Stimulated activated CD4-positive, alpha-beta T cell treated with anti-CD3 and anti-CD28 coated beads, TNF-alpha, amount 100 ng/mL, for 24 hours (primary cell): ENCODE results near the gene TIMM10.

Experiments used
- DNase-seq, 3 experiments: peaks; one replicate each; pipeline ENCODE4 v3.0.0-alpha.2; 2020; ENCODE audit warnings: low read depth in 3 of 3

TIMM10 gene

GRCh38 chr11:57504511-57504910, 26.0 kb downstream of the TIMM10 start:
- DNase-seq = no peak

- DNase-seq = no peak
Observed at GRCh38 chr11:57502870-57503269, 27.7 kb downstream of the TIMM10 start.

- DNase-seq = no peak
Observed at GRCh38 chr11:57502376-57502775, 28.2 kb downstream of the TIMM10 start.

DNA sequence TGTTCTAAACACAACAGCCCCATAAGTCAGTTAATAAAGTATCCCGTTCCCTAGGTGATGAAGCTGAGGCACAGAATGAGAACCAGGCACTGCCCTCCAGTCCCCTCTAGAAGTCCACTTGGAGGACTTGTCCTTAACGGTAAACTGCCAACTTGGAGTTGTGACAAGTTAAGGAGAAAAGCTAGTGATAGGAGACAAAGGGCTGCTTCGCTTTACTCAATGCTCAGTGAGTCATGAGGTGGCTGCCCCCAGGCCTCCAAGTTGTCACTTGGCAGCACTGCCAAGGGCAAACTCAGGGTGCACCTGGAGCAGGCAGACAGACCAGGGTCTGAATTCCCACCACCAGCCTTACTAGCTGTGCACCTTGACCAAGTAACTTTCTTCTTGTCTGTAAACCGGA, 28.6 kb downstream of the TIMM10 start:
- DNase-seq = no peak

GRCh38 chr11:57500926-57501325, 29.6 kb downstream of the TIMM10 start:
- DNase-seq = no peak

- DNase-seq = no peak
Observed at GRCh38 chr11:57500515-57500914, 30.0 kb downstream of the TIMM10 start.

DNA sequence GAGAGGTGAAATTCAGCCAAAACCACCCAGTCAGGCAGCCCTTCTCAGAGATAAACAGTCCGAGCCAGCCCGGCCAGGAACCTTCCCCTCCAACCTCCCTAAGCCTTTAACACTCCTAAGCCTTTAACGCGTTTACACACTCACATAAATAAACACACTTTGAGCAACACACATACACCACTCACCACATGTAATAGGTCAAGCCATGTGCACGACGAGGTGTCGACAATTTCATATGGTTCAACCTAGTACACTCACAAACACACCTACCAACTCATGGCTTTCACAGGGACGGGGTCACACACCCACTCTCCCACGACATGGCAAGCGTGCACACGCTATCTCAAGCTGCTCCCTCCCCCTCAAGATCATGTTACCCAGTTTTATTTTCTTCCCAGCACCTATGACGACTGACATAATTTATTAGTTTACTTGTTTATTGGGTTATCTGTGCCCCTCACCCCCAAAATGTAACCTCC, 30.5 kb downstream of the TIMM10 start:
- DNase-seq = no peak

GRCh38 chr11:57499413-57499982, 31.1 kb downstream of the TIMM10 start:
- DNase-seq = peak in 1 of 3 experiments; percentile 53

GRCh38 chr11:57498540-57498939, 32.0 kb downstream of the TIMM10 start:
- no peak for DNase-seq

- DNase-seq = no peak
Observed at GRCh38 chr11:57497303-57498247, 33.0 kb downstream of the TIMM10 start.

DNA sequence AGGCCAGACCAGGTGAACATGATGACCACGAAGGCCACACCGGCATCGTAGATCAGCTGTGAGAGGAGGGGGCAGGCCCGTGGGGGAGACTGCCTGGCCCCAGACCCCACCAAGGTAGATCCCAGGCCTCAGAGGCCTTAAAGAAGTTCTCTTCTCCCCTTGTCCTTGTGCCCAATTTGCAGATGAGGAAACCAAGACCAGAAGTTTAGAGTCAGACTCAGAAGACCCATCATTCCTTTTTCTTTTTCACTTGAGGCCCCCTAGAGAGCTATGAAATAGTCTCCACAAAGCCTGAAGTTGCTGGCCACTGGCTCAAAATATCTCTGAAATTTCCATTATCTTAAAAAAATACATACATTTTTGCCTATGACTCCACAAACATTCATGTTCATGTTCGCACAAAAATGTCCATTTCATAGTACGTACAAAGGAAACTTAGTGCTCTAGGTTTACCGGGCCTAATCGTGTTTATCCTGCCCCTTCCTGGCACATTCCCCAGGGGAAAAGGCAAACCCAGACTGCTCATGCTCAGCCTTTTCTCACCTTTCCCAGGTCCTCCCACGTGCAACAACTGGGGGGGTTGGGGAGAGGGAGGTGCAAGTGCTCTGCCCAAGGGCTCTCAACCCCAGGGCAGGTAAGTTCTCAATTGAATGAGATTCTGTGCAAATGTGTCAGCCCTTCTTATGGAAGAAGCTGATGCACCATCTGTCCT, 34.3 kb downstream of the TIMM10 start:
- no peak for DNase-seq

DNA sequence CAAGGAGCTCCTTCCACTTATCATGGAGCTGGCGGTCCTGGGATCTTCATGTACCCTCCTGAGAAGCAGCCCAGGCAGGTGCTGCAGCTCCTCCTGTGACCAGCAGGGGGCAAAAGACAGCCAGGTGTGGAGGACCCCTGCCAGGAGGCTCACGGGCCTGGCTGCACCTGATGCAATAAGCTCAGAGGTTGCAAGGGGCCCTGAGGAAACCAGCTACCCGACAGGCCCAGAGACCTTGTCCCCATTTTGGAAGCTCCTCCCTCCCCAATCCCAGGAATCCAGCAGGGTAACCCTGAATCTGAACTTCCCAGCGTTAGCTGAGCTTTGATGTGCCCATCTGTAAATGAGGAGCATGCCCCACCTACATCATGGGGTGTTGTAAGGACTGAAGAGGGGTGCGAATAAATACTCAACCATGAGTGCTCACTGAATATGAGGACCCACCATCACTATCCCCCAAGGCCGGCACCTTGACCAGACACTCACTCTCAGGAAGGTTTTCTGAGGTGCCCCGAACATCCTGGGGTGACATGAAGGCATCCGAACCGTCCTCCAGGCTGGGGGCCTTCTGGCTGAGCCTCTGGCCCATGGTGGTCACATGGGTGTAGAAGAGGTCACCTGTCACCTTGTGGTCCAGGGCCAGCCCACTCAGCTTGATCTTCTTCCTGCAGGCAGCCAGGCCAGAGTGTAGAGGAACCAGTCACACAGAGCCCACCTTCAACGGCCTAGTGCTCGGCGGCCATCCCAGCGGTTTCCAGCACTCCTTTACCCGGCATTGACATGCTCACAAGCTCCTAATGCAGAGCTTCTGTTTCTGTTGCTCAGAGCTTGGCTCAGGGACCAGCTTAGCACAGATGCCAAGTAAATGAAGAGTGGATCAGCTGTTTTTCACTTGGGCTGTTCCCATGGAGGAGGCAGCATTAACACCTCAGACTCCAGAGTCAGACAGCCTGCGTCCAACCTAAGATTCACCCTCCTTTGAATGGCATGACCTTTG, 36.7 kb downstream of the TIMM10 start:
- peak in 2 of 3 experiments; percentile 68 to 73 for DNase-seq

DNA sequence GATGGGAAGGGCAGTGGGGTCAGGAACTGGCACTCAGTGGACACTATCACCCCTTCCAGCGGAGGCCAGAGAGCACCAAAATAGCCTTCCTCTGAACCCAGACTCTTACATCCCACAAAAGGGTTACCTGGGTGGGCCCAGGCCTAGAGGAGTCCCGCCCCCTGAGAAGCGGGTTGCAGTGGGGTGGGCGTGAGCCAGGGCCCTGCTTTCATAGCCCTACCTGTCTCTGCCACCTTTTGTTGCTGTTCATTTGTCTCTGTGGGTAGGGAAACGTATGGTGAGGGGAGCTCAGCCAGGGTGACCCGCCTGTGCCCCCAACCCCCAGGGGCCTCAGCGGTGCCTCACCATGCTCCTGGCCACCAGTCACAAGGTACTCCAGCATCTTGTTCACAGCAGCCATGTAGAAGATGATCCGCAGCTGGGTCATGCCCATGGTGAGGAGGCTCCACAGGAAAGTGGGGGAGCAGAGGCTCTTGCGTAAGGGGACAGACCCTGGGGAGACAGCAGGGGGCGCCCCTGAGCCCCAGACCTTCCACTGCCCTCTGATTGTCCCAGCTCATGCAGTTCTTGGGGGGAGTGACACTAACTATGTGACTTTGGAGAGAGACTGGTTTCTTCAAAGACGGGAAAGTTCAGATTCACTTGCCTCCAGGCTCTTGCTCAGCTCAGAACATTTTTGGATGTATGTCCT, 39.0 kb downstream of the TIMM10 start:
- peak in 1 of 3 experiments; percentile 53 for DNase-seq

GRCh38 chr11:57490456-57491248, 39.9 kb downstream of the TIMM10 start:
- DNase-seq = no peak

- DNase-seq = no peak
Observed at GRCh38 chr11:57487920-57488659, 42.5 kb downstream of the TIMM10 start.

- DNase-seq = no peak
Observed at GRCh38 chr11:57487021-57487778, 43.4 kb downstream of the TIMM10 start.

GRCh38 chr11:57485217-57485990, 45.1 kb downstream of the TIMM10 start:
- no peak for DNase-seq
